ENCODE measurements around the gene MADD.

Gene MADD

DNA sequence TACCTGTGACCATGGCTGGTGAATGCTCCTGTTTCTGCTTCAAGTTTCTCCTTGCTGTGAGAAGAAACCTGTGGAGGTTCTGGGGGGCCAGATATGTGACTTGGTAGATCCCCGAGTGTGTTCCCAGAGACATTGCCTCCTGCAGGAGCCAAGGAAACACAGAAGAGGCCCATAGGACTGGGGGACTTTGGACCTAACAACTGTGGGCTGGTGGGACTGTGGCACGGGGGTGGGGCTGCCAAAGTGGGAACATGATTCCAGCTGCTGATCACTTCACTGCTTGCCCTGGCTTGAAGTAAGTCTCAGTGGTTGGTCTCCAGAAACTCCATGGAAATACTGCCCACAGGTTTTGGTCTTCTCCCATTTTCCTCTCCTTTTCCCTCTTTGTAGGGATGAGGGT, 16.3 kb upstream of the MADD start:
- DNase-seq, result no peak

DNA sequence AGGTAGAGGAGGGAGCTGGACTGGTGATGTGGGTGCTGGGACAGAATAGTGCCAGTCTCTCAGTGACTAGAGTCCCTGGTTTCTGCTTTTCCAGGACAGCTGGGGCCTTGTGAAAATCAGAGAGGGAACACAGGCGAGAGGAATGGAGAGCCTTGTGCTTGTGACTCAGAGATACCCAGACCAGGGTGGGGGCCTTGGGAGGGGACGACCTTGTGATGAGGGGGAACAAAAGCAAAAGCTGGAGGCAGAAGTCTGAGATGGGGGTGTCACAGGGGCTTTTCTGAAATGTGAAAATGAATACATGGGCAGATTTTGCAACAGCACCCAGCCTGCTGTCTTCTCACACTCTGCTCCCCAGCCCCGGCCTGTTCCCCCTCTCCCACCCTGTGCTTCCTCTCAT, 15.5 kb upstream of the MADD start:
- DNase-seq, result no peak

- no peak for DNase-seq
Measured at GRCh38 chr11:47256374-47256773, 13.6 kb upstream of the MADD start.

DNA sequence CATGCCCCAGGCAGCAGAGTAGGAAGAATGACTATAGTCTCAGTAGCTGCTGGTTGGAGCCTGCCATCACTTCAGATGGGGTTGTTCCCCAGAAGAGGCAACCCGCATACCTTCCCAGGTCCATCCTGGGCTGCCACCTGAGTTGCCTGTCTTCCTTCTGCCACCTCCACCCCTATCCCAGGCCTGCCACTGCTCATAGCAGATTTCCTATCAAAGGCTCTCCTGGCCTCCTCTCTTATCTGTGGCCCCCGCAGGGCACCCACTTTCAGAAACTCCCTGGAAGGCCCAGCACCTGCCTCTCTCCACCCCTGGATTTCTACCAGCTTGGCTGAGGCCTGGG, 12.8 kb upstream of the MADD start:
- no peak for DNase-seq

- DNase-seq, result no peak
Measured at GRCh38 chr11:47257517-47258316, 12.2 kb upstream of the MADD start, which contains the start of gene NR1H3. NR1H3 (plus strand) TSS chr11:47257996; CDS start chr11:47259217, 1,221 bp downstream.

DNA sequence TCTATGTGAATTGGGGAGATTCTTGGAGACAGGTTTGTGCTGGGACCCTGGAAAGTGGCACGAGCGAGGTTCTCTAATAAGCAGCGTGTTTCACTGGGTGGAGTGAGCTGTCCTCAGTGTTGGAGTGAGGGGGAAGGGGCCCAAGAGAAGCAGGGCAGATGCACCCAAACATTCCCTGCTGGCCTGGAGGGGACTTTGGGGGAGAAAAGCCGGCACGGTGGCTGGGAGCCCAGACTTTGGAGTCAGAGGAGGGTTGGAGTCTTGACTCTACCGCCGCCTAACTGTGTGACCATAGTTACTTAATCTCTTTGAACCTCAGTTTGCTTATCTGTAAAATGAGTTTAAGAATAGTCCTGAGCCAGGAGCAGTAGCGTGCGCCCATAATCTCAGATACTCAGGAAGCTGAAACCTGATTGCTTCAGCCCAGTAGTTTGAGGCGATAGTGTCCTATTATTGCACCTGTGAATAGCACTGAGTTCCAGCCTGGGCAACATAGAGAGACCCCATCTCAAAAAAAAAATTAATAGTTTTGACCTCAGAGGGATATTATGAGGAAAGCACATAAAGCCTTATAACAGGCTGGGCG, 11.5 kb upstream of the MADD start:
- DNase-seq, result no peak

- DNase-seq, result no peak
Measured at GRCh38 chr11:47259232-47259977, 10.5 kb upstream of the MADD start.

DNA sequence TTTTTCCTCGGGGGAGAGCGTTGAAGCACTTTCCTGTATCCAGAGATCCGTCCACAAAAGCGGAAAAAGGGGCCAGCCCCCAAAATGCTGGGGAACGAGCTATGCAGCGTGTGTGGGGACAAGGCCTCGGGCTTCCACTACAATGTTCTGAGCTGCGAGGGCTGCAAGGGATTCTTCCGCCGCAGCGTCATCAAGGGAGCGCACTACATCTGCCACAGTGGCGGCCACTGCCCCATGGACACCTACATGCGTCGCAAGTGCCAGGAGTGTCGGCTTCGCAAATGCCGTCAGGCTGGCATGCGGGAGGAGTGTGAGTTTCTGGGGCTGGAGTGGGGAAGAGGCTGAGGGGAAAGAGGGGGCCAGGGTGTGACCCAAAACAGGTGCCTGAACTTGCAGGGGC, 9.6 kb upstream of the MADD start:
- DNase-seq, result no peak

GRCh38 chr11:47261291-47261800, 8.6 kb upstream of the MADD start:
- no peak for DNase-seq

DNA sequence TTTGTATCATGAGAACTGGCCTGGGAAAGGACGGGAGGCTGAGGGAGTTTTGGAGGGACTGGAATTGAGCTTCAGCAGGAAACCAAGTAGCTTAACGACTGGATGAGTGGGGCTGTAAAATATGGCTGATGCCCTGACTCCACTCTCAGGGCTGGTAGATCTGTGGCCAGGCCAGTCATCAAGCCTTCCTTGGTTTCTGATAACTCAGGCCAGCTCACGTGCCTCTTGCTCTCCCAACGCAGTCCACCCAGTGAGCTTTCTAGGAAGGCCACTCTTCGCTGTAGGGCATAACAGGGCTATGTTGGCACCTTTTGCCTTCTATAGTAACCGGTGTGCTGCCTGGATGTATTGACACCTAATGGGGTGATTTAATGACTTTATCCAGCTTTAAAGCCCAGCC, 5.8 kb upstream of the MADD start:
- DNase-seq, result no peak

DNA sequence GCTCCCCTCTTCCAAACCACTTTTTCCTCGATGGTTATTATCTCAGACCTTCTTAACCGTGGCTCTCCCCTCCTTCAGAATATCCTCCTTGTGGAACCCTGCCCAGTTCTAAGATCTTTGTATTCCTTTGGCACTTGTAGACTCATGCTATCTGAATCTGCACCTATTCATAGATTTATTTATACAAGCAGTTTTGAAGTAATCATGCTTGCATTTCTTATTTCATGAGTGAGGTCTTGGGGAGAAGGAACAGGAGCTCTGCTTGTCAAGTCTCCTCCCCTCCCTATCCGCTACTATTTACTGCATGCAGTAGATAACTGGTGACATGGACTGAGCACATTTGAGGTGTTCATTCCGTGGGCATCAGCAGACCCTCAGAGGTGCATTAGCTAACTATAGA, 5.4 kb upstream of the MADD start:
- no peak for DNase-seq

DNA sequence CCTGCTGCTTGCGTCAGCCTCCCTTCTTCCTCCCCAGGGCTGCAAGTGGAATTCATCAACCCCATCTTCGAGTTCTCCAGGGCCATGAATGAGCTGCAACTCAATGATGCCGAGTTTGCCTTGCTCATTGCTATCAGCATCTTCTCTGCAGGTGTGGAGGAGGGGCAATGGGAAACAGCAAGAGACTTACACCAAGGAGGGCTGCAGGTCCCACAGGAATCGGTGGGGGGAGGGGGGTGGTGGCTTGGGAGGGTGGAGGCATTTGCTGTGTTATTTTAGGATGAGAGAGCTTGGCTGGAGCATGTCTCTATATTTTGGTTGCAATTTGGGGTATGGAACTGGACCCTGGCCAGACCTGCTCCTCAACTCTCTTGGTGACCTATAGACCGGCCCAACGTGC, 2.1 kb upstream of the MADD start:
- DNase-seq, result no peak

- DNase-seq, result no peak
Measured at GRCh38 chr11:47268448-47269001, 1.4 kb upstream of the MADD start.

GRCh38 chr11:47269002-47269828, 718 bp upstream of the MADD start:
- DNase-seq, result peak; percentile 97

DNA sequence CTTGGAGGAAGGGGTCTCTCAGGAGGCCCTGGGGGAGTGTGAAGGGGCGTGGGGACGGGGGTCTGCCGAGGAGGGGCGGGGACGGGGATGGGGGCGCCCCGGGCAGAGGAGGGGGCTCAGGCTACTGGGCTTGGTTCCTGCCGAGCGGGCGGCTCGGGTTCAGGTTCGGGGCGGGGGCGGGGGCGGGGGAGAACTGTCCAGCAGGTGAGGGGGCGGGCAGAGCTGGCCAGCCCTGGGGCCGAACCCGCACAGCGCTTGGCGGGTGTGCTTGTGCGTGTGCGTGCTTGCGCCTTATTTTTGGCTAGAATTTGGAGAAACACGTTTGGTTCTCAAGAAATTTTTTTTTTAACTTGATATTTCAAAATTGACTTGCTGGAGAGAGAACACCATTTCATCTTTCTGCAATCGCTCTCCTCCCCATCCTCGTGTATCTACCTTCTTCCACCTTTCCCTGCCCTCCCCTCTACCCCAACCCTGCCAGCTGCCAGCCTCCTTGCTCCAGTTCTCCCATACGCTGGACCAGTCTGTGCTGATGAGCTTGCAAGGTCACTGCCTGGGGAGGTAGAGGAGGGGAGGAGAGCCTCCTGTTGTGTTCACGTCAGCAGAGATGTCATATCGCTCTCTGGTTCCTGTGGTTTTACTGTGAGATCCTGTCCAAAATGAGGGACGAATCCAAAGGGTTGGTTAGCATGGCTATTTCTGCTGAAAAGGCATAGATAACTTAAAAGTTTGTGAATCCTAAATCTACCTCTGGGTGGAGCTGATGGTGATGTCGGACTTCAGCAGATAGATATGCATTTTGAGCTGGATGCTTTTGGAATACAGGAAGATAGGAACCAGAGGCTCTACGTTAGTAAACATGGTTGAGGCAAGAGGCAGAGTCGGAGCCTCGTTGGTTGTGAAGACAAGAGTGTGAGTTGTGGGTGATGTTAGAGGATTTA, 668 bp downstream of the MADD start:
- DNase-seq, result peak; percentile 46

- DNase-seq, result no peak
Measured at GRCh38 chr11:47271328-47271727, 1.4 kb downstream of the MADD start.

- DNase-seq, result peak; percentile 22
Measured at GRCh38 chr11:47271961-47272661, 2.2 kb downstream of the MADD start.

- no peak for DNase-seq
Measured at GRCh38 chr11:47272706-47273105, 2.8 kb downstream of the MADD start.

DNA sequence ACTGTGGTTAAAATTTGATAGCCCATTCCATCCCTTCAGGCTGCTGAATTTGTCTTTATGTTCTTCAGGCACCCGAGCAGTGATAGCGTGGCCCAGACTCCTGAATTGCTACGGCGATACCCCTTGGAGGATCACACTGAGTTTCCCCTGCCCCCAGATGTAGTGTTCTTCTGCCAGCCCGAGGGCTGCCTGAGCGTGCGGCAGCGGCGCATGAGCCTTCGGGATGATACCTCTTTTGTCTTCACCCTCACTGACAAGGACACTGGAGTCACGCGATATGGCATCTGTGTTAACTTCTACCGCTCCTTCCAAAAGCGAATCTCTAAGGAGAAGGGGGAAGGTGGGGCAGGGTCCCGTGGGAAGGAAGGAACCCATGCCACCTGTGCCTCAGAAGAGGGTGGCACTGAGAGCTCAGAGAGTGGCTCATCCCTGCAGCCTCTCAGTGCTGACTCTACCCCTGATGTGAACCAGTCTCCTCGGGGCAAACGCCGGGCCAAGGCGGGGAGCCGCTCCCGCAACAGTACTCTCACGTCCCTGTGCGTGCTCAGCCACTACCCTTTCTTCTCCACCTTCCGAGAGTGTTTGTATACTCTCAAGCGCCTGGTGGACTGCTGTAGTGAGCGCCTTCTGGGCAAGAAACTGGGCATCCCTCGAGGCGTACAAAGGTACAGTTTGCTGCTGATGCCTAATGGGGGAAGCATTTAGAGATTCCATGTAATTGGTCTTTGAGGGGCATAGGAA, 4.7 kb downstream of the MADD start:
- no peak for DNase-seq

GRCh38 chr11:47276923-47277322, 7.0 kb downstream of the MADD start:
- DNase-seq, result no peak
